GM12891 (cell line): ENCODE measurements around the gene LEPR.

ENCODE experiments used
- POLR2A ChIP-seq: IDR thresholded peaks from 2 replicates; pipeline ENCODE4 v1.6.1; 2011; ENCODE audit warnings: low read depth, low read length, control low read depth
- POLR2AphosphoS5 ChIP-seq: IDR thresholded peaks from 2 replicates; pipeline ENCODE4 v1.6.1; 2011; ENCODE audit warnings: low read depth, low read length, control low read depth
- POU2F2 ChIP-seq: IDR thresholded peaks from 2 replicates; pipeline ENCODE4 v1.6.1; 2011; ENCODE audit warnings: low read depth, mild to moderate bottlenecking, control low read depth, low read length, moderate library complexity
- SPI1 ChIP-seq: IDR thresholded peaks from 2 replicates; pipeline ENCODE4 v1.6.1; 2011; ENCODE audit warnings: low read depth, low read length, control low read depth
- TAF1 ChIP-seq: IDR thresholded peaks from 2 replicates; pipeline ENCODE4 v1.6.1; 2011; ENCODE audit warnings: low read depth, low read length, control low read depth

DNA sequence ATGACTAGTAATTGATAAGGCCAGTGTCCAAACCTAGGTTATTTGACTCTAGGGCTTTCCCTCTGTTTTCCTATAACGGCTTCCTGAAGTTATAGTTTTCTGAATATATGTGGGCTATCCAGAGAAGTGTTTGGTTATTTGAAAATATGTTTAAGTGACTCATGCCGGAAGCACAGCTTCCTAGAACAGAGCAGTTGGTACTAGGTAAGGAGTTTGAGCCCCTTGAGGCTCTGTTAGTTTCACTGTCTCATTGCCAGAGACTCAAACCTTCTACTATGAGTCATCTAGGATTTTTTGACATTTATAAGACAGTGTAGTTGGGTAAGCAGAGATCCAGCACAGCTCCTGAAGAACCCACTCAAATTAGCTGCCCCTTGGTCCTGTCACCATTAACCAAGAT is 27.1 kb upstream of the LEPR start:
- no peak for TF ChIP-seq POLR2AphosphoS5
- no peak for TF ChIP-seq TAF1
- no peak for TF ChIP-seq POLR2A
- TF ChIP-seq SPI1, result no peak
- TF ChIP-seq POU2F2, result no peak
